C4-2B (cell line): ENCODE measurements around the gene SPOCK3.
"Not testable (repeated sequence)": the region's sequence is repeated elsewhere in the genome, so short reads cannot be mapped to it uniquely, and the experiment has no call there.

Source experiments
- ZFX ChIP-seq: fragments of 450-650 bp; IDR thresholded peaks from 2 replicates; pipeline ENCODE4 v1.6.1; 2017
- TF ChIP-seq, protein P1 (sequence below): fragments of 450-650 bp; conservative IDR thresholded peaks from 2 replicates; pipeline ENCODE4 v1.5.1; 2017; ENCODE audit warnings: mild to moderate bottlenecking

DNA sequence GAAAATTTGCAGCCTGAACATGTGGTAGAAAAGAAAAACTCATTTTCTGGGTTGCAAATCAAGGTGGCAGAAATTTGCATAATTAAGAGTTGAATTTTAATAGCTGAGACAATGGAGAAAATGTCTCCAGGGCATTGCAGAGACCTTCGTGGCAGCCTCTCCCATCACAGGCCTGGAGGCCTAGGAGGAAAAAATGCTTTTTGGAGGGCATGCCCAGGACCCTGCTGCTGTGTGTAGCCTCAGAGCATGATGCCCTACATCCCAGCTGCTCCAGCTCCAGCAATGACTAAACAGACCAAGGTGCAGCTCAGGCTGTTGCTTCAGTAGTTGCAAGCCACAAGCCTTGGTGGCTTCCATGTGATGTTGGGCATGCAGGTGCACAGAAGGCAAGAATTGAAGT lies 266.1 kb downstream of the SPOCK3 start:
- TF ChIP-seq, protein P1, sequence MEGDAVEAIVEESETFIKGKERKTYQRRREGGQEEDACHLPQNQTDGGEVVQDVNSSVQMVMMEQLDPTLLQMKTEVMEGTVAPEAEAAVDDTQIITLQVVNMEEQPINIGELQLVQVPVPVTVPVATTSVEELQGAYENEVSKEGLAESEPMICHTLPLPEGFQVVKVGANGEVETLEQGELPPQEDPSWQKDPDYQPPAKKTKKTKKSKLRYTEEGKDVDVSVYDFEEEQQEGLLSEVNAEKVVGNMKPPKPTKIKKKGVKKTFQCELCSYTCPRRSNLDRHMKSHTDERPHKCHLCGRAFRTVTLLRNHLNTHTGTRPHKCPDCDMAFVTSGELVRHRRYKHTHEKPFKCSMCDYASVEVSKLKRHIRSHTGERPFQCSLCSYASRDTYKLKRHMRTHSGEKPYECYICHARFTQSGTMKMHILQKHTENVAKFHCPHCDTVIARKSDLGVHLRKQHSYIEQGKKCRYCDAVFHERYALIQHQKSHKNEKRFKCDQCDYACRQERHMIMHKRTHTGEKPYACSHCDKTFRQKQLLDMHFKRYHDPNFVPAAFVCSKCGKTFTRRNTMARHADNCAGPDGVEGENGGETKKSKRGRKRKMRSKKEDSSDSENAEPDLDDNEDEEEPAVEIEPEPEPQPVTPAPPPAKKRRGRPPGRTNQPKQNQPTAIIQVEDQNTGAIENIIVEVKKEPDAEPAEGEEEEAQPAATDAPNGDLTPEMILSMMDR = not testable (repeated sequence)
- not testable (repeated sequence) for TF ChIP-seq ZFX
